Hepatocyte (in vitro differentiated cells): ENCODE data around the gene TTC6. TPM values are rescaled to one million over a fixed set of nuclear protein-coding genes. Genes with fewer than 3 reads are reported as not detected.

ENCODE experiments used
- DNase-seq: peaks from one replicate; pipeline ENCODE4 v3.0.0-alpha.2; 2016; ENCODE audit warnings: low spot score
- H2AFZ ChIP-seq: fragments of 200-600 bp; sonication (generic); 2 replicates; pipeline ENCODE4 v1.6.0; 2016; ENCODE audit warnings: antibody characterized with exemption, mild to moderate bottlenecking
- H3K27ac ChIP-seq: fragments of 200-600 bp; sonication (generic); 2 replicates; pipeline ENCODE4 v1.5.1; 2016; ENCODE audit warnings: mild to moderate bottlenecking
- H3K27me3 ChIP-seq: fragments of 200-600 bp; sonication (generic); 2 replicates; pipeline ENCODE4 v1.6.1; 2016
- H3K36me3 ChIP-seq: fragments of 200-600 bp; sonication (generic); replicated peaks from 2 replicates; pipeline ENCODE4 v1.5.1; 2016; ENCODE audit warnings: low read depth; ENCODE audit not compliant: insufficient read depth
- H3K4me1 ChIP-seq: fragments of 200-600 bp; sonication (generic); 2 replicates; pipeline ENCODE4 v1.5.1; 2016; ENCODE audit warnings: mild to moderate bottlenecking, moderate library complexity; ENCODE audit not compliant: insufficient read depth
- H3K4me2 ChIP-seq: fragments of 200-600 bp; sonication (generic); 2 replicates; pipeline ENCODE4 v1.6.0; 2016
- H3K4me3 ChIP-seq: fragments of 200-600 bp; sonication (generic); 2 replicates; pipeline ENCODE4 v1.5.1; 2016; ENCODE audit warnings: mild to moderate bottlenecking
- H3K79me2 ChIP-seq: fragments of 200-600 bp; sonication (generic); 2 replicates; pipeline ENCODE4 v1.6.0; 2017; ENCODE audit warnings: mild to moderate bottlenecking
- H3K9me2 ChIP-seq: fragments of 200-600 bp; sonication (generic); replicated peaks from 2 replicates; pipeline ENCODE4 v1.6.0; 2017; ENCODE audit warnings: mild to moderate bottlenecking; ENCODE audit not compliant: insufficient read depth
- H3K9me3 ChIP-seq: fragments of 200-600 bp; sonication (generic); 2 replicates; pipeline ENCODE4 v1.5.1; 2016; ENCODE audit warnings: low read depth, mild to moderate bottlenecking
- H4K20me1 ChIP-seq: fragments of 200-600 bp; sonication (generic); 2 replicates; pipeline ENCODE4 v1.6.0; 2016; ENCODE audit warnings: mild to moderate bottlenecking; ENCODE audit not compliant: insufficient read depth, poor library complexity, severe bottlenecking
- EZH2 ChIP-seq: fragments of 200-600 bp; sonication (generic); IDR thresholded peaks from 2 replicates; pipeline ENCODE4 v1.6.1; 2016; ENCODE audit warnings: antibody characterized with exemption, mild to moderate bottlenecking, borderline replicate concordance
- EZH2phosphoT487 ChIP-seq: fragments of 200-600 bp; sonication (generic); IDR thresholded peaks from one replicate; pipeline ENCODE4 v1.6.1; 2018; ENCODE audit warnings: antibody characterized with exemption, mild to moderate bottlenecking, low read depth, moderate library complexity; ENCODE audit not compliant: unreplicated experiment, severe bottlenecking
- WGBS: methylation state at CpG from one replicate; pipeline ENCODE4 v1.1.6; 2016; ENCODE audit warnings: low lambda C conversion rate; ENCODE audit errors: missing lambda C conversion rate; 5-methylcytosine and 5-hydroxymethylcytosine counted together
- polyA plus RNA-seq: library from polyadenylated mRNA; unstranded; fragments of >200 nt; fragmentation: Nextera tagmentation; extraction: Ambion mirVana; gene quantifications from 2 replicates; pipeline ENCODE4 v1.2.1, GENCODE V29; 2016
- total RNA-seq: library from RNA; depleted of rRNA; stranded (reverse); fragments of >200 nt; gene quantifications from 2 replicates; pipeline ENCODE4 v1.2.3, GENCODE V29; 2014
- TF ChIP-seq, protein P1 (sequence below): fragments of 200-600 bp; sonication (generic); IDR thresholded peaks from 2 replicates; pipeline ENCODE4 v1.5.1; 2016; ENCODE audit warnings: antibody characterized with exemption, mild to moderate bottlenecking; ENCODE audit not compliant: poor library complexity

TTC6 gene
- total and polyA plus RNA-seq, 2 experiments from 2014 or later = 6.4 to 20.8 TPM

DNA sequence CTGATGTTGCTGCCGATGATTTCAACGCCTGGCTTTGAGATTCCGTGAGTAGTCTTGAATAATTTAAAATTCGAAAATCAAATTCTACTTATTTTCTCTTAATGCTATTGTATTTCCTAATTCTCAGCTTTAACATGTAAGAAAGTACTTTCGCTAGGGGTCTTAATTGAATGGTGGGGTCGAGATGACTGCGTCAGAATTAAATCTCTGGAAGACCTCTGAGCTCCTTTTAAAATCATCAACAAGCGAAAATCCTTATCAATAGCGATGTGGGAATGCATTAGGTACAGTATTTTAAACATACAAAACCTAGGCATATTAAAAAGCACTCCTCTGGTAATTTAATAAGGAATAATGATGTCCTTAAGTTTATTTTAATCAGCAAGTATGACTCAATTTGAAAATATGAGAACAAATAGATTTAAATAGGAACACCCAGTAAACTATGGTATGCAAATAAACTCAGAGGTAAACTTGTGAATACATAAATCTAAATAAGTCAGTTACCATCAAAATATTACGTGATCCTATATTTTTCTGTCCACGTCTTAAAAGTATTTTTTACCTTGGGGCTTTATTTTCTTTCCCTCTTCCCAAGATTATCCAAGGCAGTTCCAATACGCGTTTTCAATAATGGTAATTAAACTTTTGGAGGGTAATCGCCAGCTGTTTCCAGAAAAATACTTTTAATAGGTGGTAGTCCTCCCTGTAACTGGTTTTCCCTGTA is 1.8 kb upstream of the TTC6 start:
- Histone ChIP-seq H3K4me3 (peak overlapping the region; percentile 54), H3K4me1 (peaks cover 6% of the 10 kb centered on the region), H3K9me3 (no peaks in the 10 kb centered on the region), H3K79me2 (peaks cover 57% of the 10 kb centered on the region), H3K9me2 (no peaks in the 10 kb centered on the region), H2AFZ (no peak overlapping the region), H3K27ac (peak overlapping the region; percentile 95), H3K27me3 (peaks cover 58% of the 10 kb centered on the region), H4K20me1 (no peaks in the 10 kb centered on the region), H3K36me3 (no peaks in the 10 kb centered on the region), H3K4me2 (peak overlapping the region; percentile 87)
- no peak for DNase-seq
- TF ChIP-seq, protein P1, sequence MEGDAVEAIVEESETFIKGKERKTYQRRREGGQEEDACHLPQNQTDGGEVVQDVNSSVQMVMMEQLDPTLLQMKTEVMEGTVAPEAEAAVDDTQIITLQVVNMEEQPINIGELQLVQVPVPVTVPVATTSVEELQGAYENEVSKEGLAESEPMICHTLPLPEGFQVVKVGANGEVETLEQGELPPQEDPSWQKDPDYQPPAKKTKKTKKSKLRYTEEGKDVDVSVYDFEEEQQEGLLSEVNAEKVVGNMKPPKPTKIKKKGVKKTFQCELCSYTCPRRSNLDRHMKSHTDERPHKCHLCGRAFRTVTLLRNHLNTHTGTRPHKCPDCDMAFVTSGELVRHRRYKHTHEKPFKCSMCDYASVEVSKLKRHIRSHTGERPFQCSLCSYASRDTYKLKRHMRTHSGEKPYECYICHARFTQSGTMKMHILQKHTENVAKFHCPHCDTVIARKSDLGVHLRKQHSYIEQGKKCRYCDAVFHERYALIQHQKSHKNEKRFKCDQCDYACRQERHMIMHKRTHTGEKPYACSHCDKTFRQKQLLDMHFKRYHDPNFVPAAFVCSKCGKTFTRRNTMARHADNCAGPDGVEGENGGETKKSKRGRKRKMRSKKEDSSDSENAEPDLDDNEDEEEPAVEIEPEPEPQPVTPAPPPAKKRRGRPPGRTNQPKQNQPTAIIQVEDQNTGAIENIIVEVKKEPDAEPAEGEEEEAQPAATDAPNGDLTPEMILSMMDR = no peak
- TF ChIP-seq EZH2phosphoT487 = peak; percentile 87
- WGBS = 18% methylated on average over 14 of the region's 14 CpGs

DNA sequence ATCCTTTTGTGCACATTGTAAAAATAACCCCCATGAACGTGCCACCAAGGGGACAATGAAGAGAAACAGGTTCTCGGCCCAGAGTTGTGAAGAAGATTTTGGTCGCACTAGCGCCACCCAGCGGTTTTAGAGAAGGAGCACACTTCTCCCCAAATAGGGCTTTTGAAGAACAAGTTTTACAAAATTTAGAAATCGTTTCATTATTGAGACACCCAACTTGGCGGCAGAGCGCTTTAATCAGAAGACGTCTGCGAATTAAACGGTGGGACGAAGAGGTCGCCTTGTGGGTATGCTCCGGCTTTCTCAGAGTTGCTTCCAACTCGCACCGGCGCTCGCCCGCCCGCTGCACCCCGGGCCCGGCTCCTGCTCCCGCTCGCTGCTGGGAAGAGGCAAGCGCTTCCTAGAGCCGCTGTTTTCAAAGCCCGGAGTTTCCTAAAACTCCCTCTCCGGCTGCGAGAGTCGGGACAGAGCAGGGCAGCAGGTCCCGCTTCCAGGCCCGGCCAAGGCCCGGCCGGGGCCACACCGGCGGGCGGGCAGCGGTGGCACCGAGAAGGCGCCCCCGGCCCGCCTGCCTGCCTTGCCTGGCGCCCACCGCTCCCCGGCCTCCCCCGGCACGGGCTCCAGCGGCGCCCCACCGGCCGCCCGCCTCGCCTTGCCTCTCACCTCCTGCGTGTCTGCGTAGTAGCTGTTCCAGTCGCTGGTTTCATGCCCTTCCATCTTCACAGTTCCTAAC is 1.0 kb upstream of the TTC6 start:
- Histone ChIP-seq H2AFZ (peak overlapping the region; percentile 18), H3K4me3 (peak overlapping the region; percentile 55), H3K9me3 (no peaks in the 10 kb centered on the region), H3K36me3 (no peaks in the 10 kb centered on the region), H3K4me1 (peaks cover 8% of the 10 kb centered on the region), H3K4me2 (peak overlapping the region; percentile 87), H3K27ac (peak overlapping the region; percentile 95), H3K9me2 (no peaks in the 10 kb centered on the region), H3K27me3 (peaks cover 58% of the 10 kb centered on the region), H3K79me2 (peaks cover 59% of the 10 kb centered on the region), H4K20me1 (no peaks in the 10 kb centered on the region)
- peak; percentile 90 for DNase-seq
- TF ChIP-seq, protein P1 = peak; percentile 83
- TF ChIP-seq EZH2phosphoT487 = no peak
- TF ChIP-seq EZH2 = peak; percentile 53
- WGBS = under 1% methylated on average over 33 of the region's 56 CpGs

DNA sequence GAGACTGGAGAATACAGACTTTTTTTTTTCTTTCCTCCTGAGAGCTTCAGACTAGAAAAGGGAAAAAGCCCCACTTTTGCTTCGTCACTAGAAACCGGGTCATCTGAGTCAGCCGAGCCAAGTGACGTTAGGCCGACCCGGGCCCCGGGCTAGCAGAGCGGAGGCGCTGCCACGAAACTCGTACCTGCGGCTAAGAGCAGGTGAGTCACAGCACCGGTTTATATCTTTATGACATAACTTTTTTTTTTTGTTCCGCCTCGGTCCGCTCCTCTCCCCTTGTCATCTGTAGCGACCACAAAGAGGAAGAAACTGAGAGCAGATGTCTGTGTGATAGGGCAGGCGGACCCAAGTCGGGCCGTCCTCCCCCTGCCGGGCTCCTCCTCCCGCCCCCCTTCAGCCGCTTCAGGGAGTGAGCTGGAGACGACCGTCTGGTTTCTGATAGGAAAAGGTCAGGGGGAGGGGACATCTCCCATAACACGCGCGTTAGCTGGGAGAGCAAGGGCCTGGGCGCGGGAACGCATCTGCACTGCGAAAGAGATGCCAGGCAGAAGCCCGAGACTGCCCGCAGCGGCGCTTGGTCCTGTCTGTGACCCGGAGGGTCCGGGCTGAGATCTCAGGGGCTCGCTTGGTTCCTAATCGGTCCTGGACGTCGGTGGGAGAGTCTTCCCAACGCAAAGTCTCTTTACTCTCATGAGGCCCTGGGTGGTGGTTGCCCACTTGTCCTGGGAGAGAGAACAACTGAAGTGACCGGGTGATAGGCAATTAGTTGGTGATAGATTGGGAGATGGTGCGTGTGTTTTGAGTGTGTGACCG is 586 bp downstream of the TTC6 start:
- Histone ChIP-seq H3K36me3 (no peaks in the 10 kb centered on the region), H2AFZ (peak overlapping the region; percentile 0), H3K4me2 (peak overlapping the region; percentile 87), H3K9me2 (no peaks in the 10 kb centered on the region), H3K27me3 (peaks cover 64% of the 10 kb centered on the region), H3K79me2 (peaks cover 61% of the 10 kb centered on the region), H3K4me1 (peaks cover 16% of the 10 kb centered on the region), H3K27ac (peak overlapping the region; percentile 95), H4K20me1 (no peaks in the 10 kb centered on the region), H3K9me3 (no peaks in the 10 kb centered on the region), H3K4me3 (peak overlapping the region; percentile 15)
- TF ChIP-seq, protein P1 = no peak
- peak; percentile 36 for TF ChIP-seq EZH2phosphoT487
- peak; percentile 80 for TF ChIP-seq EZH2
- DNase-seq = peak; percentile 93
- WGBS = 3% methylated on average over 46 of the region's 46 CpGs
